ENCODE results near the gene EVI2B.
"Not testable (repeated sequence)": the region's sequence is repeated elsewhere in the genome, so short reads cannot be mapped to it uniquely, and the experiment has no call there.

Gene EVI2B

DNA sequence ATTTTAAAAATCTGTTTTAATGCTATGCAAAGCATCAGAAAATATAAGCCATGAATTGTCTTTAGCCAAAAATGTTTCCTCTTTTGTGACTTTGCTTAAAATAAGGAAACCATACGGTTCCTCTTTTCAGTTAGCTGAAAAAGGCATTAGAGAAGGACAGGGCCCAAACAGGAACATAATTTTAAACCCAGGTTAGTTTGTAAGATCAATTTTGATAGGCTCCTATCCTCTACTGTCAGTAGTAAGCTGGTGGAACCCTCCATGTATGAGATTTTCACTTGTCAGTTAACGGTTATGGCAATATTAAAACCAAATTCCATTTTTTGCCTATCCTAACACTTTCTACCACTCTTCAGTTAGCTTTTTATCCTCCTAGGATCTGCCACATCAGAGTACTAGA, 4.3 kb downstream of the EVI2B start:
- DNase-seq: no peak

DNA sequence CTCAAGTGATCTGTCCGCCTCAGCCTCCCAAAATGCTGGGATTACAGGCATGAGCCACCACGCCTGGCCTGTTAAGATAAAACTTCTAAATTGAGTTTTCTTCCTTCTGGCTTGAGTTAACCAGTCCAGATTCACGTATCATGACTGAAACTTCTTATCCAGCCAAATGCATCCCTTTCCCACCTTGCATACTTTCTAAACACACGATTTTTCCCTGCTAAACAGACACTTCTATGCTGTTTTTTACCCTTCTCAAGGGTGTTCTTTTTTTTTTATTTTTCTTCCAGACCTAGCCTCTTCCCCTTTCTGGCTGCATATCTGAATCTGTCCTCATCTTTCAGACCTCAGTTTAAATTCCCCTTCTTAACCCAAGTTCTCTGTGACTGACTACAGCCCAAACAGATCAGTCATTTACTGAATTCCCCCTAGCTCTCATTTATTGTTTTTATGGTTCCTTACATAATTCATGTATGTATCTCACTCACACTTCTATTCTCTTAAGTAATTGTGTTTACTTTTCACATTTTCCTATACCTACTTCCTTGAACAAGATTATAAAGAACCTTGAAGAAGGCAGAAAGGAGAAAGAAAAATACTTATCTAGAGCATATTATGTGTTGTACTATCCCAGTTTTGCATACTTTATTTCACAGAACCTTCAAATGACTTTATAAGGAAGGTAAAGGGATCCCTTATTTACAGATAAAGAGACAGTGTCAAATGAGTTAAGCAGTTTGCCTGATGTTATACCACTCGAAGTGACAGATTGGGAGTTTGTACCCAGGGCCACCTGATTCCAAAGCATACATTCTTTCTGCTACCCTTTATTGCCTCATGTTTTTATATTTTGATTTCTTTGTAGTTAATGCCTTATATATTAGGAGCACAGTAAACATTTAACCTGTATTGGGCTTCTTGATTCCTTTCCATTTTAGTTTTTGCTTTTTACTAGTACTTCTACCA, 5.2 kb downstream of the EVI2B start:
- no peak for DNase-seq

- no peak for DNase-seq
Observed at GRCh38 chr17:31307640-31308039, 6.2 kb downstream of the EVI2B start.

- DNase-seq: no peak
Observed at GRCh38 chr17:31299624-31300023, 14.2 kb downstream of the EVI2B start.

DNA sequence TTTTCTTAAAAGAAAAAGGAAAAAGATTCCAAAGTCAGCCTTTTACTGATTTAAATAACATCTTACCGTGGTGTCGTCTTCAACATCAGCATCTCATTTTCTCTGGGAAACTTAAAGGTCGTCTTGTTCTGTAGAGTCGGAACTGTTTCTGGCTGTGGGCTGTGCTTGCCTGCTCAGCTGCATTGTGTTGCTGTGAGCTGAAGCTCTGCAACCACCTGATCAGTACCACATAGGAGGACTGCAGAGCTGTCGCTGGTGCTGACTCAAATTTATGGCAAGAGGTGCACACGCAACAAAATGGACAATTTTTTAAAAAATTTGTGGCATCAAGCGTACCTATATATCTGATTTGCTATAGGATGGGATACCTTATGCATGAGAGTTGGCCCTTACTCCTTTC, 16.8 kb downstream of the EVI2B start, which contains the start of gene OMG:
OMG (minus strand) TSS at position 150 of the 400 bp plus-strand sequence. CDS start 908 bp downstream, outside the sequence.
- no peak for DNase-seq

- DNase-seq: no peak
Observed at GRCh38 chr17:31296142-31296541, 17.7 kb downstream of the EVI2B start.

- no peak for DNase-seq
Observed at GRCh38 chr17:31295489-31295871, 18.4 kb downstream of the EVI2B start.

- no peak for DNase-seq
Observed at GRCh38 chr17:31294820-31295488, 18.9 kb downstream of the EVI2B start.

DNA sequence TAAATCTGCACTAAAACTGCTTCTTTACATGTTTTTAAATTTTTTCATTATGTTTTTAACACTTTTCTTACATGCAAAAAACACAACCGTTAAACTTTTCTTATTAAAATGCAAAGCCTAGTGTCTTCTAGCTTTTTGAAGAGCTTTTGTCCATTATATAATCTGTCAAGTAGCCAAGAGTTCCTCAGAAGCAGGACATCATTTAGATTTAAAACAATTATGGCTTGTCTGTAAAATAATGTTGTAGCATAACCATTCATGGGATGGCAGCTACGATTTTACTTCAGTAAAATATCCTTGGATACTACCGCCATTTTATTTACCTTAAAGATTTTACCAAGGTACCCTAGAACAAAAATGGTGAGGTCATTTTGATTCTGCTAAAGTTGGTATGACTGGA, 19.6 kb downstream of the EVI2B start:
- DNase-seq: no peak

- no peak for DNase-seq
Observed at GRCh38 chr17:31293581-31293980, 20.3 kb downstream of the EVI2B start.

DNA sequence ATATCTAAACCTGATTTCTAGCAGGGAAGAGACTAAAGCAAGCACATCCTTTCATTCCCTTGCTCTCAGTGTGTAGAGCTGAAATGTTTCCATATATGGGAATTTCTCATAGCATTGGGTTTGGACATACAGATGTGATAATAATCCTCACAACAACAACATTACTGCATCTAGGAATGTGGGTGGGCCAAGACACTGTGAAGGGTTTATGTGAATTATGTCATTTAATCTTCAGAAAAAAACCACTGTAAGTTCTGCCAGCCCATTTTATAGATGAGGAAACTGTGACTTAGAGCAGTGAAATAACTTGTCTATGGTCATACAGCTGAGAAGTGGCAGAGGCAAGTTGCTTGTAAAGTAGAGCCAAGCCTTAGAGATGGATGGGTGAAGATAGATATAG, 22.0 kb downstream of the EVI2B start:
- no peak for DNase-seq

- DNase-seq: no peak
Observed at GRCh38 chr17:31289790-31290189, 24.1 kb downstream of the EVI2B start.

- DNase-seq: not testable (repeated sequence)
Observed at GRCh38 chr17:31287932-31288331, 25.9 kb downstream of the EVI2B start.

- no peak for DNase-seq
Observed at GRCh38 chr17:31286587-31286986, 27.3 kb downstream of the EVI2B start.

DNA sequence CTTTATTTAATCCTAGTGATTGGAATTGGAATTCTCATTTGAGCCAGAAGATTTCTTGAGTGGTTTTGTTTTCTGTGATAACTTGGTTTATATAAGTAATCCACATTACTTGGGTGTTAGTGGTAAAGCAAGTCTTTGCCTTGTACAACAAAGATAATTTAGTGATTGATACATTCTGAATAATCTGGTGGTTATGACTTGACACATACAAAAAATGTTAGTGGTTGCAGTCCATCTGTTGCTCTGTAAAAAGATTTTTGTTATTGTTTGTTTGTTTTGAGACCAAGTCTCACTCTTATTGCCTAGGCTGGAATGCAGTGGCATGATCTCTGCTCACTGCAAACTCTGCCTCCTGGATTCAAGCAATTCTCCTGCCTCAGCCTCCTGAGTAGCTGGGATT, 30.0 kb downstream of the EVI2B start:
- no peak for DNase-seq

DNA sequence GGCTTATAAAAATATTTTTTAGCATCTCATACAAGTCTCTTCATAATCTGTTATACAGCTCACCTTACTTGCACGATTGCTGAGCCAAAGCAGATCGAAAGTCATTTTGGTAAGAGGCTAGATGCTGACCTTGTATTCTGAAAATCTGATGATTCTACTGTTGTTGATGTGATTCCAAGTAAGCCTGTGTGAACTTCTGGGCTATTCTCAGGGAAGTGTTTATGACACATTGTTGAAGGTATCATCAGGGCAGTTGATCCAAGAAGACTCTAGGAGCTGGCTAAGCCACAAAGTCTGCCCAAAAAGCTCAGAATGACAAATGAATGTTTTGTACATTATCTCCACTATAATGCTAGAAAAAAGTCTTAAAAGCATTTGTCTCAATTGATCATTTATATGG, 32.8 kb downstream of the EVI2B start:
- DNase-seq: no peak

DNA sequence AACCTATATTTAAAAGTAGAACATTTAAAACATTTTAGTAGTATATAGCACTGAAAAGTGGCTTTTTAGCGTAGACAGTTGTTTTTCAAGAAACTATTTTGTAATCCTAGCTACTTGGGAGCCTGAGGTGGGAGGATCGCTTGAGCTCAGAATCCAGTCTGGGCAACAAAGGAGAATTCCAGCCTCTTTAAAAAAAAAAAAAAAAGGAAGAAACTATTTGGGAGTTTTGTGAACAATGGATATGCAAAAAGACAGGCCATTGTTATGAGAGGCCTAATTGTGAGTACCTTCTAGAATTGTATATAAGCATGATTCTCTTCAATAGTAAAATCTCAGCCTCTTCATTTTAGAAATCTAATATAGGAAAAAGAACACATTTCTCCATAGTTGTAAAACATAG, 34.5 kb downstream of the EVI2B start:
- DNase-seq: no peak

GRCh38 chr17:31275116-31275515, 38.7 kb downstream of the EVI2B start:
- DNase-seq: no peak

DNA sequence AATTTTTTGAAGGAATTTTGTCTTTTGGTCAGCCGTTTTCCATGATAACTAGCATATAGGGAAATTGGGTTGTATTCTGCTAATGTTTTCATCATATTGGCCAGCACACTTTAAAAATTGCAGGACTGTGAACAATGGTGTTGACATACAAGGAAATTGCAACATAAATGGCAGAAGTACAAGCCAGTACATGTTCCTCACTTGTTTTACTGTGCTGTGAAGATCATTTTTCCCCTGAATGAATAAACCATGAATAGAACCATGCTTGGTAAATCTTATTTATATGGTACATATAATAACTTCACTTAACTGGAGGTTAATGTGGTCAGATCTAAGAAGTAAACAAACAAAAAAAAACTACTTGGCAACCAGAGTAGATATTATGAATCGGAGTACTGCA, 39.6 kb downstream of the EVI2B start:
- no peak for DNase-seq

DNA sequence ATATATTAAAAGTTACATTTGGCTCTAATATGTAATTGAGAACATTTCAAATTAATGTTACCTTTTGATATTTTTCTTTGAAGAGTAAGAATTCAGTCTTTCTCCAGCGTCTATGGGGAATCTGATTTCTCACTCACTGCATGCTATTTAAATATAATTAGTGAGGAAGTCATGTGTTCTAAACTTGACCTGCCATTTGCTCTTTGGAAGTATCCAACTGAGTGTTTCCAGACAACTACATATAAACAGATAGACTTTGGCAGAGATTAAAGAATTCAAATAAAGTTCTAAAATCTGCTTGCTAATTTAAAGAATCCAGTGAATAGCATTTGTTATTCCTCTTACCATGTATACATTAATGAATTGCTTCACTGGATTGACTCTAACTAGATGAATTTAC, 40.3 kb downstream of the EVI2B start:
- no peak for DNase-seq

- DNase-seq: no peak
Observed at GRCh38 chr17:31272803-31273202, 41.1 kb downstream of the EVI2B start.

GRCh38 chr17:31272236-31272635, 41.6 kb downstream of the EVI2B start:
- no peak for DNase-seq

DNA sequence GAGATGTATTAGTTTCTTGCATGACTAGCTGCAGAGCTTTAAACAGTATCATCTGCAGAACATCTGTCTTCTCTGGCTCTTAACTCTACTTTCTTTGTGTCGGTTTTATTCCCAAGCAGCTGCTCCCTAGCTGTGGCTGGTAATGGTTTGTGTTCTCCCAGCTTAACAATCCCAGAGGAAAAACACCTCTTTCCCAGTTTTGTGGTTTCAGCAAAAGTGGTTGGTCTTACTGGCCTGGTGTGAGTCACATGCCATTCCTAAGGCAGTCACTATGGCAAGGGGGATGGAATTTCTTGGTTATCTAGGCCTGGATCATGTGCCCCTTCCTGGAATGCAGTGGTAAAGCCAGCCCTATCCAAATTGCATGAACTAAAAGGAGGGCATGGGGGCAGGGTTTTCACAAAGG, 44.3 kb downstream of the EVI2B start:
- no peak for DNase-seq

- no peak for DNase-seq
Observed at GRCh38 chr17:31269036-31269577, 44.7 kb downstream of the EVI2B start.

Data from stimulated activated naive CD4-positive, alpha-beta T cell treated with Interleukin-2 at 50 U/mL for 16 hours (primary cell).